HG03521 (cell line): Measurements from ENCODE around the gene LVRN.

ENCODE experiments used
- ATAC-seq: cut with Tn5 transposase; IDR thresholded peaks from one replicate; pipeline ENCODE4 v1.9.1; 2021; ENCODE audit warnings: mild to moderate bottlenecking, moderate library complexity; ENCODE audit not compliant: unreplicated experiment

Gene LVRN

GRCh38 chr5:115961381-115962238, 665 bp upstream of the LVRN start:
- no peak for ATAC-seq

- no peak for ATAC-seq
Measured at GRCh38 chr5:115962565-115963402, 509 bp downstream of the LVRN start.

- ATAC-seq: no peak
Measured at GRCh38 chr5:115963566-115963965, 1.3 kb downstream of the LVRN start.

DNA sequence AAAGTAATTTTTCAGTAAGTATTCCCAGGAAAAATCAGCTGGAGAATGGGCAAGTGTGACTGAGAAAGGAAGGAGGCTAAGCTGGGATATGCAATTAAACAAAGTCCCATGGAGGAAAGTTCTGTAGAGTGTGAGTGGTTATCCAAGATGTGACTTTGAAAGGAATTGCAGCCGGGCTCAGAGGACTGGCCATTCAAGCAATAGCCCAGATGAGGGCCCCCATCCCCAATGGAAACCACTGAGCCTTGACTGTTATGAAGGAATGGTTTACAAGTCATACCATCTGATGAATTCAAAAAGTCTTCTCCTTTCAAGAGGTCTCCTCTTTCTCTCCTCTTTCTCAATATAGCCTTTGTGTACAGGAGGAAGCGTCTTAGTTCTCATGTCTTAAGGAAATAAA, 6.5 kb downstream of the LVRN start:
- no peak for ATAC-seq

GRCh38 chr5:115977096-115977495, 14.8 kb downstream of the LVRN start:
- ATAC-seq: peak; percentile 87

GRCh38 chr5:115977988-115978387, 15.7 kb downstream of the LVRN start:
- ATAC-seq: no peak

GRCh38 chr5:115978779-115979178, 16.5 kb downstream of the LVRN start:
- no peak for ATAC-seq

- no peak for ATAC-seq
Measured at GRCh38 chr5:115979201-115980041, 17.1 kb downstream of the LVRN start.

GRCh38 chr5:115983519-115983918, 21.2 kb downstream of the LVRN start:
- ATAC-seq: no peak

DNA sequence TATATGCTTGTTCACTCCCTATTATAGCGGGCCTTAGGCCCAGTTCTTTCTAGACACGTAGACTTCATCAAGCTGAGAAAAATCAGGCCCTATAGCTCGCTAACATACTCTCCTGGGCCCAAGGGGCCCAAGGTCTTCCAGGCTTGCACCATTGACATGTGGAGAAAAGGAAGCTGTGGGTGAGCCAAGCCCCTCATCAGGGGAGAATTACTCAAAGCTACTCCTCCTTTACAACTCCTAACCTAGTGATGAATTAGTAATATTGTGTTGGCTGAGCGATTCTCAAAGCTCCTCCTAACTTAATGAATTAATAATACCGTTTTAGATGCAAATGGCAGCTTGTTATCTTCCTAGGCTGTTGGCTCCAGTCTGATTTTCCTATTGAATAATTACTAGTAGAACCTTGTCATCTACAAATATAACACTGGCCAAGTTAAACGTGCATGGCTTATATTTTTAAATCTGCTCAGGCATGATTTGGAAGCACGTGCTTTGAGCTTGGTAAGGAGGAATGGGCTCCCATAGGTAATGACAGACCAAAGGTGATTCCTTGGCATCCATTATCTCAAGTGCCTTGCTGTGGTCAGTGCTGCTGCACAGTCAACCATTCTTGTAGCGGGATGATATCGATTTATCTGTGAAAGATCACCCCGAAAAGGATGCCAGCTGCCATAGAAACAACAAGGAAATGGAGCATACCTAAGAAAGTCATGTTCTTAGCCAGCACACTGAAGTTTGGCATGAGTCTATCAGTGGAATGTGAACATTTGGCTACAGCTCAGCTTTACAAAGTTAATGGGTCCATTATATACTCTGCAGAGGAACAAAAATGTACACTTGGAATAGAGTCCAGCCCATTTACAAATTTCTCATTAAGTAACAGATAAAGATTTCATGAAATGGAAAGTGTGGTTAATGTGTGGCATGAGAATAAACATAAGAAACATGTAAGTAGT, 23.8 kb downstream of the LVRN start:
- no peak for ATAC-seq

DNA sequence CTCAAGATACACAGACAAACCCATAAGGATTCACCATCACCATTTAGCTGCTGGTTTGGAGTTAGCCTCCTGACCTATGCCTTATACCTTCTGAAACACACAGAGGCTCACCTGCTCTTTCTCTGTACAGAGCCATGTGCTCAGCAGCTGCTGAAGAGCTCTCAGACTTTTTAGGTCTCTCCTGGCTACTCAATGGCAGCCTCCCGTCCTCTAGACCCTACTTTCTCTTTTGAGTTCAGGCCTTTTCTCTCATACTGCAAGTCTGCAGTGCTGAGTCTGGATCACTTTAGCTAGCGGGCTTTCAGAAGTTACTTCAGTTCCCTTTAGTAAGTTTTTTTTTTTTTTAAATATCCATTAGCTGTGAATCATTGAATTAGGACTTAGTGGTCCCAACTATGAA, 25.7 kb downstream of the LVRN start:
- no peak for ATAC-seq

DNA sequence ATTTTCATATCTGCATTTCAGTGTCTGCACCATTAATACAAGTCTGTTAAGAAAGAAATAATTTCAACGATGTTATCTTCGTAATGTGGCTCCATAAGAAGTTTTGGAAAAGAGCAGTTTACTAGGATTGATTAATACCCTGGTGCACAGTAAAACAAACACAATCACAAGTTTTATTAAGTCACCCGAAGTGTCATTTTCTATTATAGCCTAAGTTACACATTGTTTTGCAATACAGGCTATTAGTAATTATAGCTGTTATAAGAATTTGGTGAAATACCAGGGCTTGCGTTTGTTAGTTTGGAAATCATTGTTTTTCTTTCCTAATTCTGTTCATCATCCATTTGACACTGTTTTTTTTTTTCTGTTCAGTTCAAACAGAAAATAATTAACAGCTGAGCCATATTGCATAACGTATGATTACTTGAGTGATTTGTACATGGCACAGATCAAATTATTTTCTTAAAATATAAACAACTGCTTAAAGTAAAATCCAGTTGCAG, 30.6 kb downstream of the LVRN start:
- ATAC-seq: no peak

DNA sequence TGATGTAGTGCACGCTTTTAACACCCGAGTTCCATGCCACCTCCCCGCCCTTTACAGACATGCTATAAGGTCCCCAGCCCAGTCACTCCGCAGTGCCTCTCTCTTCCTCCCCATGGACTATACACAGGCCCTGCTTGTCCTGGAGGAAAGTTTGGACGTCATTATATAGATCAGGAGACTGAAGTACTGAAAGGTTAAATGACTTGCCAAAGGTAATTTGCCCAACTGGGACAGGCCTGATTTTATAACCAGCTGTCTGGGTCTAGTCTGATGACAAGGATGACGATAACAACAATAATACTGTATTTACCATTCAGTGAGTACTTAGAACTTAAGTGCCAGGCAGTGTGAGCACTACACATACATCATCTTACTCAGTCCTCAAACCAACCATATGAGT, 33.1 kb downstream of the LVRN start:
- ATAC-seq: no peak

DNA sequence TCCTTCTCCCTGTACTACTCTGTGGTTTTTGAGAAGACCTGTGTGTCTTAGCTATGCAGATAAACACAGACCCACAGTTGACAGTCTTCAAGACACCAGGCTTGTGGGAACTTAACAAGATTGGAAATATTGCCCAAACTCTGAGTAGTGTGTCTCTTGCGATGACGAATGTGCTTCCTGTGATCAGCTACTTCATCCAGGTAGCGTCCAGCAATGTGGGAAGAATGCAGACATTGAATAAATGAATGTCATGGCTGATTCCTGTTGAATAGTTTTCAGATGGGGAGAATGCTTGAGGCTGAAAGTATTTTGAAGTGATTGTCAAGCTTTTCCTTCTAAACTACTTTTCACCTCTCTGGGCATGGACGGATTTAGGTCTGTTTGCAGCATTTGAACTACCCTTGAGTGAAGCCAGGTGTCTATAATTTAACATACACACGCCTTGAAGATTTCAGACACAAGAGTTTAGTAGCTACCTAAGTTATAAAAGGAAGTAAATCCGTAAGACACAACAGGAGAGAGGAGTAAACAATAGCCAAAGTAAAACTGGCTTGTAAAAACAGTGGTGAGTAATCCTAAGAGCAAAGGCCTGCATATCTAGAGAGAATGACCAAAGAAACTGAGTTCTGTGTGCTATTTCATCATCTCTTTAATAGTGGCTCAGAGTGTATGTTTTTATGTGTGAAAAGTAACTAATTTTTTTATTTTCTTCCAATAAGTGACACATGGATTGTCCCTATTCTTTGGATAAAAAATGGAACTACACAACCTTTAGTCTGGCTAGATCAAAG, 40.0 kb downstream of the LVRN start:
- ATAC-seq: no peak

- no peak for ATAC-seq
Measured at GRCh38 chr5:116004248-116004647, 42.0 kb downstream of the LVRN start.

DNA sequence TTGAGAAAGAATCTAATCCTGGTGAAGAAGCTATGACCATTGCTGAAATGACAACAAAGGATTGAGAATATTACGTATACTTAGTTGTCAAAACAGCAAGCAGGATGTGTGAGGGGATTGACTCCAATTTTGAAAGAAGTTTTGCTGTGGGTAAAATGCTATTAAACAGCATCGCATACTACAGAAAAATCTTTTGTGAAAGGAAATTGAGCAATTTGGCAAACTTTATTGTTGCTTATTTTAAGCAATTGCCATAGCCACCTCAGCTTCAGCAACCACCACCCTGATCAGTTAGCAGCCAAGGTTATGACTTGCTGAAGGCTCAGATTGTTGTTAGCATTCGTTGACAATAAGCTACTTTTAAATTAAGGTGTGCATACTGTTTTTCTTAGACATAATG, 47.5 kb downstream of the LVRN start:
- no peak for ATAC-seq

DNA sequence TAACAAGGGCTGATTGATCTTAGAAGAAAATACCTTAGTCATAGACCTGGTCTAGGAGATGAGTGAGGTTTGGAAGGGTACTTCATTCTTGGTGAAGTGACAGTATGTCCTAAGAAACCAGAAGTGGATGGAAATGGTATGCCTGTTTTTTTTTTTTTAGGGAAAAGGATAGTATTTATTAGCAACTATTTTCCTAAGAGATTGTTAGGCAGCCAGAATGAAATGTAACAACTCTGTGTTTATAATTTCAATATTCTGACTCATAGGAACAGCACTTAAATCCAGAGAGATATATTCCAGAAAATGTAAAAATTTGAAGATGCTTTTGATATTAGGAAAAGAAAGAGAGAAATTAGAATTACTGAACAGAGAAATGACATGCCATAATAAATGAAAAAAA, 48.8 kb downstream of the LVRN start:
- ATAC-seq: no peak

DNA sequence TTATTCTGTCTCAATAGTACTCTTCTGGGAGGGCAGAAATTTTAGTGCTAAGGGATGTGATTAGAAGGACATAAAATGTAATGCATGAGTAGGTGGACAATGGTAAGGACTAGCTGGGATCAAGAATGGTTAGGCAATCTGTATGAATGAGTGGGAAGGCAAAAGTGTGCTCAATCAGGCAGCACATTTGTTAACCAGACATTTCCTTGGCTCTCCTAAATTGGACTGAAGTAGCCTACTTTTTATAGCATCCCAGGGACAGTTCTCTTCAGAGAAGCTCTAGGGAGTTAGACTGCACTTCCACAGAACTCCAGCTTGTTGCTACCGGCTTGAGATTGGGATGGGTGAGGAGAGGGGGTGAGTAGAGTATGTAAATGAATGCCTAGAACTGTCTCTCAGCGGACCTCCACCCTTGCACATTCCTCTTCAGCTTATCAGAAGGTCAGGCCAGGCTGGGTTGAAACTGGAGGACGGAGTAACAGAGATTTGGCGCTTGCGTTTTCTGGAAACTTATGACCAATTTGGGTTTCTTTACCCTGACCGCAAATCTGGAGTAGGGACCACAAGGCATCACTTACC, 51.0 kb downstream of the LVRN start:
- no peak for ATAC-seq

GRCh38 chr5:116013936-116014335, 51.7 kb downstream of the LVRN start:
- no peak for ATAC-seq
